Loucy (cell line): ENCODE data around the gene IL17RD.

Experiments
- CTCF ChIP-seq: fragments of 200-600 bp; sonication (generic); conservative IDR thresholded peaks from 2 replicates; pipeline ENCODE4 v1.5.1; 2014; ENCODE audit warnings: mild to moderate bottlenecking, antibody characterized with exemption, low read length
- EZH2phosphoT487 ChIP-seq: fragments of 200-600 bp; IDR thresholded peaks from 2 replicates; pipeline ENCODE4 v1.6.1; 2018; ENCODE audit warnings: antibody characterized with exemption, mild to moderate bottlenecking, moderate library complexity, borderline replicate concordance

DNA sequence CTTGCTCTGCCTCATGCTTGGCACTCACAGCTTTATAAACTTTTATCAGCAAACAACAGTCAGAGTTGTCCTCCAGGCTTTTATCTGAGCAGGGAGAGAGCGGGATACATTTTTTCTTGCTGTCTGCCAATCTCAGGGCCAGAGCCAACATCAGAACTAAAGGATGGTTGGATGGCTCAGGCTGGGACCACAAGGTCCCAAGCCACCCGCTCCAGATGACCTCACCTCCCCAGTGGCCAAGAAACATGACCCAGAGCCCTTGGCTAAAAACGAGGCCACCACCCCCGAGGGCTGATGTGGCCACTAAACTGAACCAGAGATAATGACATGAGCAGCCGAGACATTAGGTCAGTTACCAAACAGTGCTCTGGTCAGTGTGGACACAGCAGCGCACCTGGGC is 123.5 kb downstream of the IL17RD start:
- TF ChIP-seq CTCF (no peak), EZH2phosphoT487 (no peak)
